Esophagus squamous epithelium (tissue), 5 donors: ENCODE data around the gene TNFSF12. TPM values are rescaled to one million over a fixed set of nuclear protein-coding genes. Genes with fewer than 3 reads are reported as not detected.
A peak's percentile ranks its signal among the peaks of the same experiment; 100 is the strongest.

Experiments
- DNase-seq: peaks from one replicate; lab custom pipeline; 2025; lab: John Stamatoyannopoulos, UW
- H3K27ac ChIP-seq, 4 donors: fragments of 200-600 bp; sonication (generic); one replicate each; pipeline ENCODE4 v1.5.1; 2016 to 2019; ENCODE audit warnings: mild to moderate bottlenecking in 1 of 4
- H3K27me3 ChIP-seq, 4 donors: fragments of 200-600 bp; sonication (generic); 1 replicate in 3 of 4; 2 replicates in 1 of 4; pipeline versions ENCODE4 v1.5.1 to v1.6.0; 2017 to 2021; ENCODE audit warnings: antibody characterized with exemption in 1 of 4
- H3K36me3 ChIP-seq, 3 donors: fragments of 200-600 bp; sonication (generic); one replicate each; pipeline ENCODE4 v1.5.1; 2016 to 2019
- H3K4me1 ChIP-seq, 3 donors: fragments of 200-600 bp; sonication (generic); one replicate each; pipeline ENCODE4 v1.5.1; 2017 to 2019
- H3K4me3 ChIP-seq, 4 donors: fragments of 200-600 bp; sonication (generic); 1 replicate in 3 of 4; 2 replicates in 1 of 4; pipeline ENCODE4 v1.5.1; 2016 to 2019; ENCODE audit warnings: mild to moderate bottlenecking in 2 of 4, moderate library complexity in 1 of 4
- H3K9me3 ChIP-seq, 3 donors: fragments of 200-600 bp; sonication (generic); one replicate each; pipeline ENCODE4 v1.5.1; 2016 to 2019
- POLR2A ChIP-seq, 4 donors: fragments of 450-650 bp; IDR thresholded peaks; one replicate each; pipeline ENCODE4 v1.6.1; 2017; ENCODE audit warnings: antibody characterized with exemption in 4 of 4, mild to moderate bottlenecking in 4 of 4, moderate library complexity in 3 of 4
- WGBS, 2 donors: methylation state at CpG; one replicate each; pipeline ENCODE4 v1.1.5; 2018; 5-methylcytosine and 5-hydroxymethylcytosine counted together
- intact Hi-C: fragments of 100-400 bp; cut with DNase I; formaldehyde crosslinking; loops from one replicate; pipeline ENCODE4 v1.15.0; 2022
- total RNA-seq, 4 donors: library from RNA; depleted of rRNA; stranded (reverse); fragments of >200 nt; gene quantifications; one replicate each; pipeline ENCODE4 v1.1.0, GENCODE V29; 2016
- TF ChIP-seq, protein P1 (sequence below), 6 experiments: fragments of 450-650 bp in 4 of 6; fragments of 200-600 bp in 2 of 6; sonication (generic) in 2 of 6; IDR thresholded peaks; one replicate each; pipeline ENCODE4 v1.5.1; 2016 to 2019; ENCODE audit warnings: antibody characterized with exemption in 6 of 6, mild to moderate bottlenecking in 4 of 6, moderate library complexity in 4 of 6
- donor health status: DM: yes; HTN: yes; CAD: no.

Gene TNFSF12, protein sequence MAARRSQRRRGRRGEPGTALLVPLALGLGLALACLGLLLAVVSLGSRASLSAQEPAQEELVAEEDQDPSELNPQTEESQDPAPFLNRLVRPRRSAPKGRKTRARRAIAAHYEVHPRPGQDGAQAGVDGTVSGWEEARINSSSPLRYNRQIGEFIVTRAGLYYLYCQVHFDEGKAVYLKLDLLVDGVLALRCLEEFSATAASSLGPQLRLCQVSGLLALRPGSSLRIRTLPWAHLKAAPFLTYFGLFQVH
- total RNA-seq, result 10 to 100 TPM in 1 of 4 donors, 1 to 10 TPM in 3; 3.5 to 41.6 (median 6.5) TPM

- H3K36me3 ChIP-seq, result peaks cover 0 to 12% (median 0%) of the 10 kb centered on the region in 3 donors
- 0 to 2% methylated on average over 6 to 11 of the region's 65 CpGs for WGBS, 2 donors
- TF ChIP-seq, protein P1, sequence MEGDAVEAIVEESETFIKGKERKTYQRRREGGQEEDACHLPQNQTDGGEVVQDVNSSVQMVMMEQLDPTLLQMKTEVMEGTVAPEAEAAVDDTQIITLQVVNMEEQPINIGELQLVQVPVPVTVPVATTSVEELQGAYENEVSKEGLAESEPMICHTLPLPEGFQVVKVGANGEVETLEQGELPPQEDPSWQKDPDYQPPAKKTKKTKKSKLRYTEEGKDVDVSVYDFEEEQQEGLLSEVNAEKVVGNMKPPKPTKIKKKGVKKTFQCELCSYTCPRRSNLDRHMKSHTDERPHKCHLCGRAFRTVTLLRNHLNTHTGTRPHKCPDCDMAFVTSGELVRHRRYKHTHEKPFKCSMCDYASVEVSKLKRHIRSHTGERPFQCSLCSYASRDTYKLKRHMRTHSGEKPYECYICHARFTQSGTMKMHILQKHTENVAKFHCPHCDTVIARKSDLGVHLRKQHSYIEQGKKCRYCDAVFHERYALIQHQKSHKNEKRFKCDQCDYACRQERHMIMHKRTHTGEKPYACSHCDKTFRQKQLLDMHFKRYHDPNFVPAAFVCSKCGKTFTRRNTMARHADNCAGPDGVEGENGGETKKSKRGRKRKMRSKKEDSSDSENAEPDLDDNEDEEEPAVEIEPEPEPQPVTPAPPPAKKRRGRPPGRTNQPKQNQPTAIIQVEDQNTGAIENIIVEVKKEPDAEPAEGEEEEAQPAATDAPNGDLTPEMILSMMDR (IDR thresholded peaks at IDR 0.05), result peak in 1 of 6 experiments; percentile 27
- TF ChIP-seq POLR2A (IDR thresholded peaks at IDR 0.05), result peak in 2 of 4 donors; percentile 30 to 38
Measured at GRCh38 chr17:7548585-7549400, at the start of gene TNFSF12. TSS of gene TNFSF12 (plus strand) at chr17:7549058. CDS start at chr17:7549154, 96 bp downstream.

GRCh38 chr17:7499161-7499560 lies 49.7 kb upstream of the TNFSF12 start:
- Histone ChIP-seq H3K36me3 (peaks cover 73 to 100% (median 80%) of the 10 kb centered on the region in 3 donors), H3K27me3 (no peaks in the 10 kb centered on the region), H3K4me1 (peaks cover 0 to 14% (median 0%) of the 10 kb centered on the region in 3 donors), H3K9me3 (no peaks in the 10 kb centered on the region), H3K27ac (no peak overlapping the region), H3K4me3 (no peak overlapping the region)
- TF ChIP-seq, protein P1 (IDR thresholded peaks at IDR 0.05), result no peak
- TF ChIP-seq POLR2A (IDR thresholded peaks at IDR 0.05), result no peak
- intact Hi-C loops, result no loop called here
- DNase-seq, result no peak
- 77% methylated on average over 7 of the region's 11 CpGs; no CpG with 5 or more reads in 1 of the 2 donors for WGBS, 2 donors

More at GRCh38 chr17:7548585-7549400, at the start of gene TNFSF12:
- peak within 1 kb of the TSS; percentile 80 to 97 (median 89) for H3K27ac ChIP-seq
- H3K4me1 ChIP-seq, result peaks cover 15 to 34% (median 17%) of the 10 kb centered on the region in 3 donors
- peak within 1 kb of the TSS; percentile 57 to 88 (median 66) for H3K4me3 ChIP-seq
- no peaks in the 10 kb centered on the region for H3K27me3 ChIP-seq
- intact Hi-C loops, result no loop called here
- no peaks in the 10 kb centered on the region for H3K9me3 ChIP-seq
- DNase-seq, result no peak

DNA sequence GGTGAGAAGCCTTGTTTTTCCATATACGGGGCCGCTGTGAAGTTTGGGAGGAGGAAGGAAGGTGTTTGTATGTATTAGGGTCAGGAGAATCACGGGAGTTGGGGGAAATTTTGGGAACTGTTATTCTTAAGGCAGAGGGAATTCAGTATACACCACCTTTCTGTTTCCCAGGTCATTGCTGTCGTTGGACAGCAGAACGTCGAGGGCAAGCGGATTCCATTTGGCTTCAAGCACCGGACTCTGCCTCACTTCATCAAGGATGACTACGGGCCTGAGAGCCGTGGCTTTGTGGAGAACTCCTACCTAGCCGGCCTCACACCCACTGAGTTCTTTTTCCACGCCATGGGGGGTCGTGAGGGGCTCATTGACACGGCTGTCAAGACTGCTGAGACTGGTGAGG lies 47.1 kb upstream of the TNFSF12 start:
- no peak overlapping the region for H3K27ac ChIP-seq
- TF ChIP-seq, protein P1 (IDR thresholded peaks at IDR 0.05), result no peak
- TF ChIP-seq POLR2A (IDR thresholded peaks at IDR 0.05), result no peak
- H3K27me3 ChIP-seq, result no peaks in the 10 kb centered on the region
- WGBS, 2 donors, result 67 to 82% methylated on average over 4 to 11 of the region's 14 CpGs
- peaks cover 73 to 100% (median 87%) of the 10 kb centered on the region in 3 donors for H3K36me3 ChIP-seq
- DNase-seq, result no peak
- no peak overlapping the region for H3K4me3 ChIP-seq
- H3K4me1 ChIP-seq, result peaks cover 0 to 2% (median 0%) of the 10 kb centered on the region in 3 donors
- no peaks in the 10 kb centered on the region for H3K9me3 ChIP-seq
- intact Hi-C loops, result no loop called here

- Histone ChIP-seq H3K27me3 (no peaks in the 10 kb centered on the region), H3K4me3 (no peak overlapping the region), H3K27ac (no peak overlapping the region), H3K36me3 (peaks cover 67 to 100% (median 86%) of the 10 kb centered on the region in 3 donors), H3K4me1 (no peaks in the 10 kb centered on the region), H3K9me3 (no peaks in the 10 kb centered on the region)
- intact Hi-C loops, result no loop called here
- 88 to 92% methylated on average over 8 to 16 of the region's 20 CpGs for WGBS, 2 donors
- no peak for DNase-seq
- no peak for TF ChIP-seq POLR2A (IDR thresholded peaks at IDR 0.05)
- TF ChIP-seq, protein P1 (IDR thresholded peaks at IDR 0.05), result no peak
Measured at GRCh38 chr17:7502171-7502847, 46.5 kb upstream of the TNFSF12 start.
